ENCODE measurements around the gene NEAT1.

GRCh38 chr11:65389294-65389980 is 33.2 kb upstream of the NEAT1 start:
- TF ChIP-seq CTCF (IDR thresholded peaks at IDR 0.05) = no peak
- TF ChIP-seq POLR2A (IDR thresholded peaks at IDR 0.05) = no peak
- TF ChIP-seq POLR2AphosphoS5 (IDR thresholded peaks at IDR 0.05) = no peak
